ENCODE results near the gene ZNF283.

- TF ChIP-seq EZH2 (IDR thresholded peaks at IDR 0.05) (no peak), POLR2AphosphoS5 (IDR thresholded peaks at IDR 0.05; ENCODE audit: borderline replicate concordance, low read depth, low read length) (no peak), FOXP2 (optimal IDR thresholded peaks at IDR 0.05; ENCODE audit: control extremely low read depth, extremely low read length, insufficient read depth) (no peak)
Observed at GRCh38 chr19:43858174-43858573, 31.1 kb downstream of the ZNF283 start.

Measured in SK-N-MC (cell line).